ENCODE results near the gene MYO5B. TPM values are rescaled to one million over a fixed set of nuclear protein-coding genes. Genes with fewer than 3 reads are reported as not detected.

MYO5B gene
- total and polyA plus RNA-seq, 2 donors (not counting 1 experiment from before 2014, with no cell fraction given) = 0.30 to 1.7 TPM

GRCh38 chr18:49993299-49993698 is 201.6 kb downstream of the MYO5B start:
- no peak overlapping the region for H3K9ac ChIP-seq (ENCODE audit: low read length)
- H3K27me3 ChIP-seq (replicated peaks in 1 of 4; ENCODE audit: control extremely low read depth in 1 of 4, control insufficient read depth in 3 of 4, insufficient read depth in 4 of 4, low read length in 3 of 4) = no peaks in the 10 kb centered on the region
- H3K4me3 ChIP-seq (ENCODE audit: control extremely low read depth in 1 of 5, extremely low read depth in 1 of 5, insufficient read depth in 1 of 5, low read depth in 2 of 5, low read length in 4 of 5) = no peak overlapping the region
- Mint-ChIP-seq H3K27ac (no peak overlapping the region), H3K4me1 (no peaks in the 10 kb centered on the region), H3K4me3 (no peak overlapping the region), H3K9me3 (ENCODE audit: insufficient read depth) (no peaks in the 10 kb centered on the region), H3K27me3 (peaks cover 21% of the 10 kb centered on the region)
- no peak overlapping the region for H3K27ac ChIP-seq (ENCODE audit: low read length in 2 of 2)
- H3K9me3 ChIP-seq (ENCODE audit: control extremely low read depth in 1 of 3, control insufficient read depth in 2 of 3, insufficient read depth in 1 of 3, low read length in 2 of 3) = no peaks in the 10 kb centered on the region
- CTCF ChIA-PET = no interaction called here
- TF ChIP-seq CTCF (IDR thresholded peaks at IDR 0.05) = no peak
- TF ChIP-seq EZH2 (IDR thresholded peaks at IDR 0.05; ENCODE audit: borderline replicate concordance, insufficient read depth, low read depth, low read length, poor library complexity, severe bottlenecking) = no peak
- ATAC-seq (ENCODE audit: low read depth) (no peak), DNase-seq (no peak)
- POLR2A ChIA-PET = no interaction called here
- H4K20me1 ChIP-seq (ENCODE audit: control insufficient read depth, insufficient read depth, low read length, poor library complexity, severe bottlenecking) = no peaks in the 10 kb centered on the region
- H3K4me1 ChIP-seq (ENCODE audit: control insufficient read depth in 2 of 2, insufficient read depth in 2 of 2, low read length in 2 of 2) = no peaks in the 10 kb centered on the region
- H3K79me2 ChIP-seq (ENCODE audit: control insufficient read depth, insufficient read depth, low read length) = no peaks in the 10 kb centered on the region
- H3K4me2 ChIP-seq (replicated peaks; ENCODE audit: low read depth, low read length, poor library complexity, severe bottlenecking) = no peak overlapping the region
- WGBS (ENCODE audit: insufficient coverage) = 89% methylated on average over 6 of the region's 6 CpGs
- H3K36me3 ChIP-seq (replicated peaks in 1 of 2; ENCODE audit: control extremely low read depth in 1 of 2, control insufficient read depth in 1 of 2, extremely low read depth in 1 of 2, insufficient read depth in 2 of 2, low read length in 1 of 2) = no peaks in the 10 kb centered on the region
- no peak overlapping the region for H2AFZ ChIP-seq (ENCODE audit: insufficient read depth, low read depth, low read length, poor library complexity, severe bottlenecking)
- intact Hi-C loops (cut with micrococcal nuclease) = no loop called here

GRCh38 chr18:49988733-49989132 is 206.2 kb downstream of the MYO5B start:
- ATAC-seq (ENCODE audit: low read depth) = no peak
- peaks cover 15% of the 10 kb centered on the region for H3K27me3 Mint-ChIP-seq

More at GRCh38 chr18:49988733-49989132, 206.2 kb downstream of the MYO5B start:
- H2AFZ ChIP-seq (ENCODE audit: insufficient read depth, low read depth, low read length, poor library complexity, severe bottlenecking) = no peak overlapping the region
- no peak overlapping the region for H3K4me3 ChIP-seq (ENCODE audit: control extremely low read depth in 1 of 5, extremely low read depth in 1 of 5, insufficient read depth in 1 of 5, low read depth in 2 of 5, low read length in 4 of 5)
- H3K9ac ChIP-seq (ENCODE audit: low read length) = no peak overlapping the region
- intact Hi-C loops (cut with micrococcal nuclease) = no loop called here
- no peaks in the 10 kb centered on the region for H3K27me3 ChIP-seq (replicated peaks in 1 of 4; ENCODE audit: control extremely low read depth in 1 of 4, control insufficient read depth in 3 of 4, insufficient read depth in 4 of 4, low read length in 3 of 4)
- DNase-seq = no peak
- no peak overlapping the region for H3K4me2 ChIP-seq (replicated peaks; ENCODE audit: low read depth, low read length, poor library complexity, severe bottlenecking)
- no peaks in the 10 kb centered on the region for H3K4me1 Mint-ChIP-seq
- no peaks in the 10 kb centered on the region for H3K36me3 ChIP-seq (replicated peaks in 1 of 2; ENCODE audit: control extremely low read depth in 1 of 2, control insufficient read depth in 1 of 2, extremely low read depth in 1 of 2, insufficient read depth in 2 of 2, low read length in 1 of 2)
- ChIA-PET POLR2A (no interaction called here), CTCF (no interaction called here)
- 92% methylated on average over 2 of the region's 2 CpGs for WGBS (ENCODE audit: insufficient coverage)
- H3K9me3 ChIP-seq (ENCODE audit: control extremely low read depth in 1 of 3, control insufficient read depth in 2 of 3, insufficient read depth in 1 of 3, low read length in 2 of 3) = no peaks in the 10 kb centered on the region
- no peaks in the 10 kb centered on the region for H3K79me2 ChIP-seq (ENCODE audit: control insufficient read depth, insufficient read depth, low read length)
- H3K4me3 Mint-ChIP-seq = no peak overlapping the region
- H3K27ac Mint-ChIP-seq = no peak overlapping the region
- no peak overlapping the region for H3K27ac ChIP-seq (ENCODE audit: low read length in 2 of 2)
- no peaks in the 10 kb centered on the region for H3K9me3 Mint-ChIP-seq (ENCODE audit: insufficient read depth)
- no peaks in the 10 kb centered on the region for H3K4me1 ChIP-seq (ENCODE audit: control insufficient read depth in 2 of 2, insufficient read depth in 2 of 2, low read length in 2 of 2)
- no peak for TF ChIP-seq EZH2 (IDR thresholded peaks at IDR 0.05; ENCODE audit: borderline replicate concordance, insufficient read depth, low read depth, low read length, poor library complexity, severe bottlenecking)
- H4K20me1 ChIP-seq (ENCODE audit: control insufficient read depth, insufficient read depth, low read length, poor library complexity, severe bottlenecking) = no peaks in the 10 kb centered on the region

All from B cell (primary cell).